GM12878 (cell line): Measurements from ENCODE around the gene PATZ1. TPM values are rescaled to one million over a fixed set of nuclear protein-coding genes. Genes with fewer than 3 reads are reported as not detected.

ENCODE experiments used
- BHLHE40 ChIP-seq, 2 experiments: fragments of 450-650 bp in 1 of 2; IDR thresholded peaks; 2 replicates each; pipeline ENCODE4 v1.6.1; 2011 to 2017; ENCODE audit warnings: low read depth in 2 of 2, borderline replicate concordance in 1 of 2, improper control_type of control experiment in 1 of 2, low read length in 1 of 2, mild to moderate bottlenecking in 1 of 2
- BMI1 ChIP-seq: fragments of 450-650 bp; IDR thresholded peaks from 2 replicates; pipeline ENCODE4 v1.6.1; 2016; ENCODE audit warnings: mild to moderate bottlenecking, moderate library complexity, borderline replicate concordance
- CHD4 ChIP-seq: fragments of 200-600 bp; sonication (generic); IDR thresholded peaks from 2 replicates; pipeline ENCODE4 v1.6.1; 2016; ENCODE audit warnings: mild to moderate bottlenecking
- FOXM1 ChIP-seq: IDR thresholded peaks from 2 replicates; pipeline ENCODE4 v1.6.1; 2012; ENCODE audit warnings: low read depth, mild to moderate bottlenecking, inconsistent platforms, low read length, moderate library complexity
- GABPA ChIP-seq: IDR thresholded peaks from 2 replicates; pipeline ENCODE4 v1.6.1; 2014; ENCODE audit warnings: antibody characterized with exemption, low read depth, mild to moderate bottlenecking, inconsistent platforms
- KLF5 ChIP-seq: fragments of 450-650 bp; IDR thresholded peaks from 2 replicates; pipeline ENCODE4 v1.6.1; 2014; ENCODE audit warnings: mild to moderate bottlenecking; ENCODE audit not compliant: partially characterized antibody
- MEF2B ChIP-seq: fragments of 450-650 bp; IDR thresholded peaks from 2 replicates; pipeline ENCODE4 v1.6.1; 2018; ENCODE audit warnings: mild to moderate bottlenecking, moderate library complexity; ENCODE audit not compliant: partially characterized antibody, poor library complexity, severe bottlenecking
- MXI1 ChIP-seq: fragments of 150-350 bp; IDR thresholded peaks from 2 replicates; pipeline ENCODE4 v1.6.1; 2011; ENCODE audit warnings: low read depth, mild to moderate bottlenecking, inconsistent platforms, low read length, improper control_type of control experiment
- NBN ChIP-seq: fragments of 450-650 bp; IDR thresholded peaks from 2 replicates; pipeline ENCODE4 v1.6.1; 2016
- NKRF ChIP-seq: fragments of 450-650 bp; conservative IDR thresholded peaks from 2 replicates; pipeline ENCODE4 v1.6.1; 2017; ENCODE audit warnings: mild to moderate bottlenecking, moderate library complexity
- NR2C1 ChIP-seq: fragments of 450-650 bp; IDR thresholded peaks from 2 replicates; pipeline ENCODE4 v1.6.1; 2017; ENCODE audit warnings: antibody characterized with exemption, mild to moderate bottlenecking, moderate library complexity
- PBX3 ChIP-seq: IDR thresholded peaks from 2 replicates; pipeline ENCODE4 v1.6.1; 2011; ENCODE audit warnings: mild to moderate bottlenecking, low read depth, low read length, moderate library complexity; ENCODE audit not compliant: insufficient replicate concordance
- POU2F2 ChIP-seq: IDR thresholded peaks from 3 replicates; pipeline ENCODE4 v1.6.1; 2011; ENCODE audit warnings: low read depth, mild to moderate bottlenecking, low read length, borderline replicate concordance
- RAD21 ChIP-seq: IDR thresholded peaks from 2 replicates; pipeline ENCODE4 v1.6.1; 2011; ENCODE audit warnings: mild to moderate bottlenecking, low read depth, low read length, moderate library complexity; ENCODE audit not compliant: insufficient read depth
- RCOR1 ChIP-seq: conservative IDR thresholded peaks from 2 replicates; pipeline ENCODE4 v1.6.1; 2012; ENCODE audit warnings: low read depth, low read length, improper control_type of control experiment
- REST ChIP-seq: IDR thresholded peaks from 2 replicates; pipeline ENCODE4 v1.6.1; 2012; ENCODE audit warnings: mild to moderate bottlenecking, low read depth, low read length
- SIN3A ChIP-seq: IDR thresholded peaks from 2 replicates; pipeline ENCODE4 v1.6.1; 2012; ENCODE audit warnings: low read depth, low read length, improper control_type of control experiment
- SMARCA5 ChIP-seq: fragments of 450-650 bp; IDR thresholded peaks from 2 replicates; pipeline ENCODE4 v1.6.1; 2017; ENCODE audit warnings: mild to moderate bottlenecking
- YY1 ChIP-seq: IDR thresholded peaks from 2 replicates; pipeline ENCODE4 v1.6.1; 2011; ENCODE audit warnings: low read depth, mild to moderate bottlenecking, low read length
- ZBTB33 ChIP-seq: fragments of 450-650 bp; IDR thresholded peaks from 2 replicates; pipeline ENCODE4 v1.6.1; 2017; ENCODE audit warnings: mild to moderate bottlenecking
- polyA plus RNA-seq, 11 experiments: library from polyadenylated mRNA; depleted of rRNA in 4 of 11; unstranded in 6 of 11; stranded (reverse) in 5 of 11; fragments of >200 nt; fragmentation: Nextera tagmentation in 4 of 11; fragmentation: Illumina TruSeq in 1 of 11; extraction: Ambion mirVana in 4 of 11; extraction: Trizol in 1 of 11; gene quantifications; 1 replicate in 1 of 11; 2 replicates in 10 of 11; pipeline versions ENCODE4 v1.2.1 to v1.2.3, GENCODE V29; 2011 to 2016; ENCODE audit warnings: inconsistent platforms in 2 of 11, missing spikeins in 2 of 11, low read depth in 1 of 11
- total RNA-seq, 4 experiments: library from RNA; depleted of rRNA in 3 of 4; stranded (reverse); fragments of >200 nt in 3 of 4; fragmentation: Illumina TruSeq in 1 of 4; extraction: Trizol in 1 of 4; gene quantifications; 2 replicates each; pipeline versions ENCODE4 v1.2.1 to v1.2.3, GENCODE V29; 2013 to 2021

PATZ1 gene
- total and polyA plus RNA-seq, 10 of the 15 experiments (the other 5 are each of a cell fraction or from before 2014, with no cell fraction given), result 3.6 to 32.7 (median 13.9) TPM

GRCh38 chr22:31347251-31348008, 1.3 kb upstream of the PATZ1 start (continued):
- no peak for TF ChIP-seq PBX3
- TF ChIP-seq BHLHE40 (IDR thresholded peaks at IDR 0.05; ENCODE audit: borderline replicate concordance in 1 of 2, low read depth in 2 of 2, low read length in 1 of 2), result peak in 1 of 2 experiments; percentile 9; a peak in 1 of 4 replicates
- no peak for TF ChIP-seq MEF2B
- TF ChIP-seq NBN, result no peak
- no peak for TF ChIP-seq SMARCA5
- TF ChIP-seq KLF5, result no peak
- no peak for TF ChIP-seq CHD4
- TF ChIP-seq FOXM1, result no peak
- TF ChIP-seq RAD21, result no peak
- TF ChIP-seq MXI1, result peak; percentile 57; the same call in 1 of the 2 replicates
- peak; percentile 78 for TF ChIP-seq YY1
- TF ChIP-seq GABPA, result no peak
- TF ChIP-seq SIN3A, result no peak
- 0 out of 2 replicates have a peak, but pooled peaks have one; percentile 21 for TF ChIP-seq RCOR1
- no peak for TF ChIP-seq BMI1
- TF ChIP-seq POU2F2, result peak; percentile 91; the same call in 2 of the 3 replicates
- no peak for TF ChIP-seq ZBTB33
- TF ChIP-seq NKRF, result peak; percentile 11; the same call in 1 of the 2 replicates
- TF ChIP-seq REST, result no peak
- TF ChIP-seq NR2C1, result no peak
